IMR-90 (cell line): ENCODE results near the gene TENM4. TPM values are rescaled to one million over a fixed set of nuclear protein-coding genes. Genes with fewer than 3 reads are reported as not detected.

Experiments used
- ATAC-seq: fragments of 200-7000 bp; cut with Tn5 transposase; 2 replicates; pipeline ENCODE4 v1.9.1; 2020; ENCODE audit warnings: low read depth, mild to moderate bottlenecking, moderate library complexity
- BruUV-seq: library from RNA; stranded (reverse); fragments of 400-500 nt; replicated peaks from 2 replicates; lab custom pipeline; 2021; lab: Mats Ljungman, UMichigan
- CTCF ChIA-PET: fragments of 300-600 bp; formaldehyde crosslinking; extraction: SDS; loops from one replicate; lab custom pipeline; 2021; ENCODE audit warnings: antibody characterized with exemption; lab: Yijun Ruan, JAX
- POLR2A ChIA-PET: fragments of 300-600 bp; sonication (Branson Sonifier 250); formaldehyde crosslinking; loops from one replicate; lab custom pipeline; 2022; ENCODE audit warnings: antibody characterized with exemption; ENCODE audit not compliant: unreplicated experiment; lab: Charles Lee
- DNase-seq: peaks from one replicate; pipeline ENCODE4 v3.0.0; 2013
- H2AFZ ChIP-seq: replicated peaks from 2 replicates; pipeline ENCODE3; 2013; ENCODE audit warnings: low read length, mild to moderate bottlenecking; ENCODE audit not compliant: poor library complexity
- H2AK5ac ChIP-seq: 2 replicates; pipeline ENCODE4 v1.6.1; 2013; ENCODE audit warnings: low read depth, low read length, inconsistent platforms
- H2AK9ac ChIP-seq: replicated peaks from 2 replicates; pipeline ENCODE3; 2013; ENCODE audit warnings: mild to moderate bottlenecking, low read depth, low read length, moderate library complexity; ENCODE audit not compliant: poor library complexity
- H2BK120ac ChIP-seq: 2 replicates; pipeline ENCODE4 v1.6.1; 2013; ENCODE audit warnings: low read depth, low read length, inconsistent platforms
- H2BK15ac ChIP-seq: 3 replicates; pipeline ENCODE4 v1.6.1; 2013; ENCODE audit warnings: low read depth, low read length, inconsistent platforms
- H2BK20ac ChIP-seq: 2 replicates; pipeline ENCODE4 v1.6.1; 2013; ENCODE audit warnings: low read depth, mild to moderate bottlenecking, inconsistent platforms, low read length, moderate library complexity
- H2BK5ac ChIP-seq: 2 replicates; pipeline ENCODE4 v1.6.1; 2013; ENCODE audit warnings: mild to moderate bottlenecking, low read depth, low read length, inconsistent platforms; ENCODE audit not compliant: poor library complexity, severe bottlenecking
- H3K14ac ChIP-seq: replicated peaks from 2 replicates; pipeline ENCODE4 v1.6.1; 2013; ENCODE audit warnings: low read depth, low read length, inconsistent platforms
- H3K18ac ChIP-seq: 2 replicates; pipeline ENCODE4 v1.6.1; 2013; ENCODE audit warnings: low read depth, low read length, control low read depth
- H3K23ac ChIP-seq: 2 replicates; pipeline ENCODE4 v1.6.1; 2013; ENCODE audit warnings: low read depth, low read length, inconsistent platforms
- H3K27ac ChIP-seq: 2 replicates; pipeline ENCODE4 v1.5.1; 2013; ENCODE audit warnings: mild to moderate bottlenecking, control low read depth, low read length; ENCODE audit not compliant: insufficient read depth
- H3K27me3 ChIP-seq: 2 replicates; pipeline ENCODE4 v1.6.1; 2013; ENCODE audit warnings: low read length; ENCODE audit not compliant: control insufficient read depth, insufficient read depth
- H3K36me3 ChIP-seq: 2 replicates; pipeline ENCODE4 v1.6.1; 2013; ENCODE audit warnings: low read length, mixed read lengths; ENCODE audit not compliant: control insufficient read depth, insufficient read depth
- H3K4ac ChIP-seq: 2 replicates; pipeline ENCODE4 v1.6.1; 2013; ENCODE audit warnings: low read depth, low read length, inconsistent platforms
- H3K4me1 ChIP-seq: 2 replicates; pipeline ENCODE4 v1.6.1; 2013; ENCODE audit warnings: low read length, mixed read lengths; ENCODE audit not compliant: control insufficient read depth, insufficient read depth
- H3K4me2 ChIP-seq: 2 replicates; pipeline ENCODE4 v1.6.1; 2013; ENCODE audit warnings: low read depth, mild to moderate bottlenecking, control low read depth, low read length, moderate library complexity
- H3K4me3 ChIP-seq: 2 replicates; pipeline ENCODE4 v1.5.1; 2013; ENCODE audit warnings: low read depth, mild to moderate bottlenecking, control low read depth, low read length, moderate library complexity; ENCODE audit not compliant: insufficient read depth
- H3K56ac ChIP-seq: 2 replicates; pipeline ENCODE4 v1.6.1; 2013; ENCODE audit warnings: low read length, inconsistent platforms; ENCODE audit not compliant: insufficient read depth; ENCODE audit errors: extremely low read depth
- H3K79me1 ChIP-seq, 2 experiments: 2 replicates each; pipeline ENCODE4 v1.6.1; 2013; ENCODE audit warnings: low read length in 2 of 2, inconsistent platforms in 1 of 2, low read depth in 1 of 2
- H3K9ac ChIP-seq: 2 replicates; pipeline ENCODE4 v1.6.1; 2013; ENCODE audit warnings: low read depth, low read length, control low read depth
- H3K9me1 ChIP-seq: 2 replicates; pipeline ENCODE4 v1.6.1; 2013; ENCODE audit warnings: low read length, inconsistent platforms; ENCODE audit not compliant: insufficient read depth
- H3K9me3 ChIP-seq: 2 replicates; pipeline ENCODE4 v1.6.1; 2013; ENCODE audit warnings: low read length; ENCODE audit not compliant: control insufficient read depth, insufficient read depth
- H4K20me1 ChIP-seq: 2 replicates; pipeline ENCODE4 v1.6.1; 2013; ENCODE audit warnings: low read length, inconsistent platforms; ENCODE audit not compliant: insufficient read depth
- H4K5ac ChIP-seq: 2 replicates; pipeline ENCODE4 v1.6.1; 2013; ENCODE audit warnings: mild to moderate bottlenecking, low read depth, low read length, control low read depth
- H4K8ac ChIP-seq, 2 experiments: 2 replicates each; pipeline ENCODE4 v1.6.1; 2013; ENCODE audit warnings: low read depth in 2 of 2, low read length in 2 of 2, control low read depth in 1 of 2, inconsistent platforms in 1 of 2
- H4K91ac ChIP-seq: 2 replicates; pipeline ENCODE4 v1.6.1; 2013; ENCODE audit warnings: low read depth, low read length, inconsistent platforms; ENCODE audit not compliant: insufficient read depth
- BHLHE40 ChIP-seq: fragments of 150-350 bp; IDR thresholded peaks from 2 replicates; pipeline ENCODE4 v1.6.1; 2016; ENCODE audit warnings: mild to moderate bottlenecking, low read depth, low read length
- CEBPB ChIP-seq: IDR thresholded peaks from 2 replicates; pipeline ENCODE4 v1.6.1; 2012; ENCODE audit warnings: low read depth, low read length, improper control_type of control experiment
- CHD1 ChIP-seq: IDR thresholded peaks from 2 replicates; pipeline ENCODE4 v1.6.1; 2012; ENCODE audit warnings: low read depth, low read length, improper control_type of control experiment
- CTCF ChIP-seq: conservative IDR thresholded peaks from 2 replicates; pipeline ENCODE4 v1.5.1; 2012; ENCODE audit warnings: mild to moderate bottlenecking, low read depth, low read length, improper control_type of control experiment
- ELK1 ChIP-seq: fragments of 150-350 bp; IDR thresholded peaks from 2 replicates; pipeline ENCODE4 v1.6.1; 2016; ENCODE audit warnings: low read depth, mild to moderate bottlenecking, low read length, moderate library complexity, borderline replicate concordance
- FOS ChIP-seq: fragments of 150-350 bp; IDR thresholded peaks from 2 replicates; pipeline ENCODE4 v1.6.1; 2016; ENCODE audit warnings: low read depth, low read length
- MAFK ChIP-seq: IDR thresholded peaks from 2 replicates; pipeline ENCODE4 v1.6.1; 2012; ENCODE audit warnings: low read depth, low read length, improper control_type of control experiment
- MAZ ChIP-seq: IDR thresholded peaks from 2 replicates; pipeline ENCODE4 v1.6.1; 2012; ENCODE audit warnings: low read depth, mild to moderate bottlenecking, low read length, improper control_type of control experiment, moderate library complexity, borderline replicate concordance
- MXI1 ChIP-seq: IDR thresholded peaks from 2 replicates; pipeline ENCODE4 v1.6.1; 2012; ENCODE audit warnings: low read depth, mild to moderate bottlenecking, low read length, moderate library complexity, borderline replicate concordance
- NFE2L2 ChIP-seq: fragments of 150-350 bp; IDR thresholded peaks from 2 replicates; pipeline ENCODE4 v1.6.1; 2016; ENCODE audit warnings: low read depth, mild to moderate bottlenecking, low read length
- POLR2A ChIP-seq: IDR thresholded peaks from 2 replicates; pipeline ENCODE4 v1.6.1; 2012; ENCODE audit warnings: mild to moderate bottlenecking, low read depth, low read length
- RAD21 ChIP-seq: IDR thresholded peaks from 2 replicates; pipeline ENCODE4 v1.6.1; 2012; ENCODE audit warnings: low read length, improper control_type of control experiment
- RCOR1 ChIP-seq: IDR thresholded peaks from 2 replicates; pipeline ENCODE4 v1.6.1; 2012; ENCODE audit warnings: mild to moderate bottlenecking, low read length, improper control_type of control experiment; ENCODE audit not compliant: insufficient replicate concordance
- RFX5 ChIP-seq: IDR thresholded peaks from 2 replicates; pipeline ENCODE4 v1.8.0; 2012; ENCODE audit warnings: low read depth, mild to moderate bottlenecking, low read length, moderate library complexity
- SMC3 ChIP-seq: fragments of 150-350 bp; IDR thresholded peaks from 2 replicates; pipeline ENCODE4 v1.6.1; 2016; ENCODE audit warnings: low read depth, mild to moderate bottlenecking, antibody characterized with exemption, low read length, moderate library complexity
- USF2 ChIP-seq: fragments of 150-350 bp; IDR thresholded peaks from 2 replicates; pipeline ENCODE4 v1.6.1; 2017; ENCODE audit warnings: mild to moderate bottlenecking, antibody characterized with exemption, low read length, low read depth
- WGBS, 2 experiments: methylation state at CpG; one replicate each; pipeline versions ENCODE4 v1.1.5 to v1.1.7; 2013; ENCODE audit warnings: missing lambda C conversion rate in 2 of 2; ENCODE audit not compliant: insufficient read length in 1 of 2; ENCODE audit errors: extremely low coverage in 2 of 2; 5-methylcytosine and 5-hydroxymethylcytosine counted together
- dilution Hi-C: fragments of 300-500 bp; cut with HindIII; formaldehyde crosslinking; loops from one replicate; pipeline ENCODE4 v1.14.3; 2018; ENCODE audit warnings: low sequenced_read_pairs; ENCODE audit not compliant: unreplicated experiment
- in situ Hi-C: fragments of 300-500 bp; cut with MboI; formaldehyde crosslinking; loops from 3 replicates; pipeline ENCODE4 v1.14.3; 2019; ENCODE audit warnings: low sequenced_read_pairs, inconsistent platforms, mixed read lengths
- intact Hi-C: fragments of 100-400 bp; cut with micrococcal nuclease; formaldehyde crosslinking; loops from 2 replicates; pipeline ENCODE4 v1.10.0; 2022
- polyA plus RNA-seq, 3 experiments: library from polyadenylated mRNA; depleted of rRNA; stranded (reverse); fragments of >200 nt; gene quantifications; 2 replicates each; pipeline ENCODE4 v1.2.3, GENCODE V29; 2012; ENCODE audit warnings: low replicate concordance in 1 of 3
- total RNA-seq: library from RNA; depleted of rRNA; stranded (reverse); fragments of >200 nt; gene quantifications from 2 replicates; pipeline ENCODE4 v1.2.3, GENCODE V29; 2012

Gene TENM4
- total and polyA plus RNA-seq, 2 of the 4 experiments (the other 2 are of a cell fraction): 7.4 to 9.0 TPM

GRCh38 chr11:79441461-79441875 is 638 bp upstream of the TENM4 start:
- DNase-seq (peak; percentile 58), ATAC-seq (no peak)
- H3K23ac ChIP-seq: peak overlapping the region; percentile 41; the same call in 1 of the 2 replicates
- peak overlapping the region; percentile 44 for H2AK9ac ChIP-seq
- peaks cover 4% of the 10 kb centered on the region for H3K27me3 ChIP-seq
- peaks cover 2% of the 10 kb centered on the region; the same call in 1 of the 2 replicates for H3K9me1 ChIP-seq
- H3K18ac ChIP-seq: peak overlapping the region; percentile 29; the same call in 1 of the 2 replicates
- peak overlapping the region; percentile 77 for H3K27ac ChIP-seq
- H3K79me1 ChIP-seq: peaks cover 6 to 24% of the 10 kb centered on the region in 2 experiments
- no peak overlapping the region for H2BK5ac ChIP-seq
- 38% methylated on average over 4 of the region's 10 CpGs; no CpG with 5 or more reads in 1 of the 2 experiments for WGBS, 2 experiments
- peak overlapping the region; percentile 26; the same call in 1 of the 2 replicates for H4K5ac ChIP-seq
- TF ChIP-seq MXI1: no peak
- no peak for TF ChIP-seq MAZ
- no peak for TF ChIP-seq CHD1
- no peak for TF ChIP-seq FOS
- no peak for TF ChIP-seq CTCF
- no peak for TF ChIP-seq NFE2L2
- no peak for TF ChIP-seq BHLHE40
- TF ChIP-seq RFX5: no peak
- no peak for TF ChIP-seq RCOR1
- TF ChIP-seq CEBPB: no peak
- TF ChIP-seq MAFK: no peak
- no peak for TF ChIP-seq POLR2A
- no peak for TF ChIP-seq SMC3
- TF ChIP-seq ELK1: no peak
- no peak for TF ChIP-seq USF2
- no peak for TF ChIP-seq RAD21
- ChIA-PET POLR2A (no interaction called here), CTCF (no interaction called here)
- peak overlapping the region; percentile 46 to 75 for H4K8ac ChIP-seq
- peak overlapping the region; percentile 57 for H3K4me3 ChIP-seq
- peak overlapping the region; percentile 65; the same call in 1 of the 2 replicates for H2BK120ac ChIP-seq
- peak overlapping the region; percentile 73 for H3K4ac ChIP-seq
- no peaks in the 10 kb centered on the region for H4K20me1 ChIP-seq
- in situ Hi-C loops (no loop called here), dilution Hi-C loops (no loop called here), intact Hi-C loops (loop anchor here (1.0 to 2.0 kb wide), 4 partner anchors 52 to 795 kb away; no protein-coding TSS in a partner anchor)
- H3K56ac ChIP-seq: peak overlapping the region; percentile 6; the same call in 1 of the 2 replicates
- no peaks in the 10 kb centered on the region for H3K36me3 ChIP-seq
- peak overlapping the region; percentile 65 for H3K9ac ChIP-seq
- H2BK15ac ChIP-seq: no peak overlapping the region; the same call in 2 of the 3 replicates
- peak overlapping the region; percentile 27; the same call in 1 of the 2 replicates for H2AK5ac ChIP-seq
- peaks cover 6% of the 10 kb centered on the region for H3K4me1 ChIP-seq
- peak overlapping the region; percentile 71 for H3K4me2 ChIP-seq
- H2BK20ac ChIP-seq: peak overlapping the region; percentile 51; the same call in 1 of the 2 replicates
- H2AFZ ChIP-seq: peak overlapping the region; percentile 91
- no TSS peak for BruUV-seq
- H3K9me3 ChIP-seq: no peaks in the 10 kb centered on the region
- H4K91ac ChIP-seq: no peak overlapping the region
- H3K14ac ChIP-seq: peak overlapping the region; percentile 49
